Activated CD4-positive, alpha-beta T cell treated with anti-CD3 and anti-CD28 coated beads, Interleukin-2, Interleukin-4, amounts not matched to agents 100 ng/mL and 50 ng/mL, durations not matched to agents 16 hours and 8 hours (primary cell): Measurements from ENCODE around the gene PILRA.
"Not testable (repeated sequence)": the region's sequence is repeated elsewhere in the genome, so short reads cannot be mapped to it uniquely, and the experiment has no call there.

ENCODE experiments used
- DNase-seq: peaks from one replicate; pipeline ENCODE4 v3.0.0-alpha.2; 2020; ENCODE audit warnings: low spot score

Gene PILRA

GRCh38 chr7:100373261-100373831 is at the start of gene PILRA:
Gene PILRA (plus strand): TSS chr7:100373487. CDS start chr7:100373657, 170 bp downstream.
- DNase-seq, result no peak

DNA sequence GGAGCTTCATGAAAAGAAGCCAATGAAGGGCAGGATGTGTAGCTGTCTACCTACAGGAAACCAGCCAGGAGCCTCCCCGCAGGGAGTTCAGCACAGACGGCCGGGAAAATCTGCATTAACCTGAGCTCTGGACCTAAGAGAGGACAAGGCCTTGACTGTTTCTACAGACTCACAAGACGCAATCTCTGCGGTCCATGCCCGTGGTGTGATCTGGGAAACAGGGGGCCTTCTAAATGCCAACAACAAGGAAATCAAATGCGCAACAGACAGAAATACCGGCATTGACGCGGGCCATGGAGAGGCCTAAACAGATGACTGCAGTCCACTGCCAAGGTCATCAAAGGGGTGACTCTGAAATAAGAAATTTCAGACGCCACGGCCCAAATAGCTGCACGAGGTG is 49.1 kb upstream of the PILRA start:
- DNase-seq, result not testable (repeated sequence)

- not testable (repeated sequence) for DNase-seq
These were observed 47.6 kb upstream of the PILRA start for GRCh38 chr7:100325671-100326070.

GRCh38 chr7:100326914-100327313 is 46.4 kb upstream of the PILRA start:
- not testable (repeated sequence) for DNase-seq

DNA sequence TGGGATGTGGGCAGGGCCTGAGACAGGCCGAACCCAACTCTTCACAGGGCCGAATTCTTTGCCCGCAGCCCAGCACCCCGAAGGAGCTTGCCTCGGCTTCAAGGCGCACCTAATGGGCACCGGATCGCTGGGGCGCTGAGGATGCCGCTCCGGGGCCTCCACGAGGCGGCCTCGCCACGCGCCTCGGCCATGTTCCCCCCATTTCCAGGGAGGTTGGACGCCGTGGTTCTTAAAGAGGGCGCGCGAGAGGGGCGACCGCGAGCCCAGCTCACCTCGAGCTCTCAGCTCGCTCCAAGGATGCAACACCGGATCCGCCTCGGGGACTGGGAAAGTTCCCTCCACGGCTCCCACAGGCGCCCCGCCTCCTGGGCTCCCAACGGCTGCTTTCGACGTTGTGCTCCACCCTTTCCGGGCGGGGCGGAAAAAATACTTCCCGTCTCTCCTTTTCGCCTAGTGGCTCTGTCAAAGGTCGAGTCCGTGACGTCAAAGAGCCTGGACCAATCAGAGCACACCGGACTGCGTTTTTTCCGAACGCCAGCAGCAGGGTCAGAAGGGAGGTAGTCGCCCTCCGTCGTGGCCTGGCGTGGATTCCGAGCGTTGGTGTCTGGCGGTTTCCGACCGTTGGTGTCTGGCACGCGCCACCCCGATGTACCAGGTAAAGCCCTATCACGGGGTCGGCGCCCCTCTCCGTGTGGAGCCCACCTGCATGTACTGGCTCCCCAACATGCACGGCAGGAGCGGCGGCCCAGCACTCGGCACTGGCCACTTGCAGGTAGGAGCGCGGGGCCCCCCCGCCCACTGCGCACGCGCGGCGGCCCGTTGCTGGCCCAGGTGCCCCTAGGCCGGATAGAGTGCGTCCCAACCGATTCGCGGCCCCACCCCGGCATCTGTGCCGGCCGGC is 37.5 kb upstream of the PILRA start:
- DNase-seq, result peak; percentile 93

- DNase-seq, result not testable (repeated sequence)
These were observed 35.1 kb upstream of the PILRA start for GRCh38 chr7:100338083-100338696.

DNA sequence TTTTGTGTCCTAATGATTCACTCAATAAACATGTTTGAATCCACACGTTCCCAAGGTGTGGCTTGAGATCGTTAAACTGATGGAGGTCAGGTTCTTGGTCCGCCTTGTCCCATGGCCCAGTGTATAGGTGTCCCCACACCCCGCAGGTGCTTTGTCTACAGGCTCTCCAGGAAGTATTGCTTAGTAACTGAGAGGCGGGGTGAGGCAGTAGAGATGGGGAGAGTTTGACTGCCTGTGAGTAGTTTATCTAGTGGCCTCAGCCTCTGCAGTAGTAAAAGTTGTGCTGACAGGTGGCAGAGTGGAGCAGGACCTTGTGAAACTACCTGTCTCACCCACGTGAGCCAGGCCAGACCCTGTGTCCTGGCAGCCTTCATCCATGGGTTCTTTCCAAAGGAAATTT is 32.0 kb upstream of the PILRA start:
- not testable (repeated sequence) for DNase-seq

- no peak for DNase-seq
These were observed 30.5 kb upstream of the PILRA start for GRCh38 chr7:100342765-100343164.

GRCh38 chr7:100344124-100344559 is 29.1 kb upstream of the PILRA start:
- not testable (repeated sequence) for DNase-seq

GRCh38 chr7:100344560-100345287 is 28.6 kb upstream of the PILRA start:
- peak; percentile 92 for DNase-seq

DNA sequence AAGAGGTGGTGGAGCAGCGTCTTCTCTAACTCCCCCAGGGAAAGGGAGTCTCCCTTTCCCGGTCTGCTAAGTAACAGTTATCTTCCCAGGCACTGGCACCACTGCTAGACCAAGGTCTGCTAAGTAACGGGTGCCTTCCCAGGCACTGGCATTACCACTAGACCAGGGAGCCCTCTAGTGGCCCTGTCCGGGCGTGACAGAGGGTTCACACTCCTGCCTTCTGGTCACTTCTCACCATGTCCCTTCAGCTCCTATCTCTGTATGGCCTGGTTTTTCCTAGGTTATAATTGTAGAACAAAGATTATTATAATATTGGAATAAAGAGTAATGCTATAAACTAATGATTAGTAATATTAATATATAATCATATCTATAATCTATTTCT is 28.0 kb upstream of the PILRA start:
- DNase-seq, result peak; percentile 64

DNA sequence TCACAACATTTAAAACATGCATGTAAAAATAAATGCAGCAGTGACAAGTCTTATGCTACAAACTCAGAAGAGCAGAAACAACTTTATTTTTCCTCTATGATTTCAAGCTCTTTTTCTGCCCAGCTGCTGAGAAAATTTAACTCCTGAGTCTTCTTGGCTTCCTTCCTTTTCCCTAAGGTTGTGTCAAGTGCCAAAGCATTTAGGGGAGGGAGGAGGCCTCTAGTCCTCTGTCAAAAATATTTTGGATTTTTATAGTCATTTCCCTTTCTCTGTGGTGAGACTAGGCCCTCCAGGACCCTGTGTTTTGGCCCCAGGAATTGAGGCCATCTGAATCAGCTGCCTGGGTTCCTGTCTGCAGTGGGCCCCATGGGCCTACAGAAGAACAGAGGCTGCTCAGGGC is 26.4 kb upstream of the PILRA start:
- DNase-seq, result no peak

- DNase-seq, result no peak
These were observed 24.5 kb upstream of the PILRA start for GRCh38 chr7:100348805-100349204.

GRCh38 chr7:100349757-100350156 is 23.5 kb upstream of the PILRA start:
- DNase-seq, result no peak

- no peak for DNase-seq
These were observed 21.6 kb upstream of the PILRA start for GRCh38 chr7:100351657-100352058.

GRCh38 chr7:100352230-100352781 is 21.0 kb upstream of the PILRA start:
- not testable (repeated sequence) for DNase-seq

GRCh38 chr7:100352984-100353684 is 20.2 kb upstream of the PILRA start:
- DNase-seq, result no peak

DNA sequence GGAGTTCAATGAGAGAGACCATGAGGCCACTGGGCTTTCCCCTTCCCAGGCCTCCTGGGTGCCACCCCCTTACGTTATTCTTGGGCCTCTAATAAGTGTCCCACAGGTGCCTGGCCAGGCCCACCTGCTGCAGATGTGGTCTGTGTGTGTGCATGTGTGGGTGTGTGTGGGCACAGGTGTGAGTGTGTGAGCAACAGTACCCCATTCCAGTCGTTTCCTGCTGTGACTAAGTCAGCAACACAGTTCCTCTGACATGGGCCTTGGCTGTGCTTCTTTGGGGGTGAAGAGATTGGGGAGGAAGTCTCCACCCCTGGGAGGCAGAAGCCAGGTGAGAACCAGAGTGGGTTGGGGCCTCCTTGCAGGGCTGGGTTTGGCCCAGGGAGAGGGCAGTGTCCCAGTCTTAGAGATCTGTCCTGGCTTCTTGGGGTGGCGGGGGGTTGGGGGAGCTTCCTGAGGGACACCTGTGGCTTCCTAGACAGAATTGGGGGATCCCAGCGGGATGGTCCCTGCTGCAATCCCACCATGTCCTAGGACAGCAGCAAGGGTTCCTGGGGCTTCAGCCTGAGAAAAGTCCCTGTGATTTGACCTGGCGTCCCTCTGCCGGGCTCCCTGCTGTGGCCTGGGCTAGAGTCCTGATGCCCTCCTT is 19.5 kb upstream of the PILRA start:
- DNase-seq, result no peak

DNA sequence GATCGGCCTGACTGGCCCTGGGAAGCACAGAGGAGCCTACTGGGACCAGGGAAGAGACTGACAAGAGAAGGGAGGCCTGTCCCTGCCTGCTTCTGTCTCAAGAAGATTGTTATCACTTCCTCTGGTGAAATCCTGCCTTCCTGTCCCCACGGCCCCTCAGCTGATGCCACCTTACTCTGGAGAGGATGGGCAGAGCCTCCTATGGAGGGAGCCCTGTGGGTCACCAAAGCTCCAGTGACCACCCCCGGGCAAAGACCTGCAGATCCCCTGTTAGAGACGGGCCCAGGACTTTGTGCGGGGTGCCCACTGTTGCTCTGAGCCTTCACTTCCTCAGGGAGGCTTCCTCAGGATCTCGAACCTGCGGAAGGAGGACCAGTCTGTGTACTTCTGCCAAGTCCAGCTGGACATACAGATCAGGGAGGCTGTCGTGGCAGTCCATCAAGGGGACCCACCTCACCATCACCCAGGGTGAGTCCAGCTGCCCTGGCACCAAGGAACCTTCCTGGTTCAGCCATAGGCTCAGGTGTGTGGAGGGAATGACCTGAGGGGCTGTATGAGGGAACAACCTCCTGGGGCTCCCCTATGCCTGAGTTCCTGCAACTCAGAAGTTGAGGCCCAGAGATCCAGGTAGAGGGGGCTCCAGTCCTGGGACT is 16.7 kb upstream of the PILRA start:
- no peak for DNase-seq

- no peak for DNase-seq
These were observed 16.1 kb upstream of the PILRA start for GRCh38 chr7:100357131-100357561.
